Psoas muscle (tissue), 8 donors: ENCODE data around the gene PHLPP1. TPM values are rescaled to one million over a fixed set of nuclear protein-coding genes. Genes with fewer than 3 reads are reported as not detected.

ENCODE experiments used
- ATAC-seq, 4 donors: fragments of 200-7000 bp; cut with Tn5 transposase; one replicate each; pipeline ENCODE4 v1.9.1; 2020; ENCODE audit warnings: moderate library complexity in 3 of 4, mild to moderate bottlenecking in 2 of 4
- DNase-seq, 2 donors: peaks; one replicate each; pipeline ENCODE4 v3.0.0-alpha.2; 2020
- H3K27ac ChIP-seq: fragments of 200-600 bp; one replicate; pipeline ENCODE4 v1.8.0; 2022
- H3K27me3 ChIP-seq, 3 donors: fragments of 200-600 bp in 1 of 3; one replicate each; pipeline versions ENCODE4 v1.6.1 to v1.8.0; 2013 to 2022; ENCODE audit warnings: low read length in 2 of 3, mild to moderate bottlenecking in 2 of 3, moderate library complexity in 1 of 3; ENCODE audit not compliant: insufficient read depth in 3 of 3
- H3K36me3 ChIP-seq, 2 donors: fragments of 200-600 bp in 1 of 2; one replicate each; pipeline versions ENCODE4 v1.6.1 to v1.8.0; 2013 to 2022; ENCODE audit warnings: low read depth in 1 of 2, mild to moderate bottlenecking in 1 of 2, moderate library complexity in 1 of 2; ENCODE audit not compliant: insufficient read depth in 1 of 2
- H3K4me1 ChIP-seq: fragments of 200-600 bp; one replicate; pipeline ENCODE4 v1.8.0; 2022
- H3K4me3 ChIP-seq: fragments of 200-600 bp; one replicate; pipeline ENCODE4 v1.8.0; 2022; ENCODE audit warnings: mild to moderate bottlenecking
- H3K9me3 ChIP-seq: fragments of 200-600 bp; one replicate; pipeline ENCODE4 v1.8.0; 2022
- CTCF ChIP-seq: fragments of 200-600 bp; IDR thresholded peaks from one replicate; pipeline ENCODE4 v1.8.0; 2022; ENCODE audit warnings: antibody characterized with exemption
- WGBS, 3 donors: extraction: QIAGEN DNeasy Blood & Tissue Kit; methylation state at CpG; one replicate each; pipeline versions ENCODE4 v1.1.6 to v1.1.7; 2013; 5-methylcytosine and 5-hydroxymethylcytosine counted together
- intact Hi-C, 2 donors: fragments of 100-400 bp; cut with DNase I; formaldehyde crosslinking; loops; one replicate each; pipeline versions ENCODE4 v1.11.0 to v1.14.2; 2022
- polyA plus RNA-seq, 3 donors: library from polyadenylated mRNA; stranded (reverse); fragments of 200-250 nt; gene quantifications; one replicate each; pipeline ENCODE4 v1.2.3, GENCODE V29; 2013
- total RNA-seq, 4 donors: library from RNA; stranded (reverse); fragmentation: NEBNext Ultra II Directional in 2 of 4; extraction: Animal tissue kit (Norgen Biotek cat#: 25700) in 2 of 4; gene quantifications; one replicate each; pipeline versions ENCODE4 v1.2.1 to v1.2.4, GENCODE V29; 2021 to 2023
- donor health status: healthy with polysubstance abuse.
- donor health status: DM: no; HTN: no; CAD: no; lungs with moderate emphysema.
- donor health status: Bipolar disorder and iron deficiency.
- donor health status: healthy.
- donor health status: DM: yes; HTN: yes; CAD: no.
- donor health status: DM: no; HTN: no; CAD: no.
- donor health status: DM: no; HTN: no; CAD: no.
- donor health status: DM: yes; HTN: yes; CAD: no.

Gene PHLPP1
- total and polyA plus RNA-seq, 7 donors, result 0.79 to 6.4 (median 3.5) TPM

DNA sequence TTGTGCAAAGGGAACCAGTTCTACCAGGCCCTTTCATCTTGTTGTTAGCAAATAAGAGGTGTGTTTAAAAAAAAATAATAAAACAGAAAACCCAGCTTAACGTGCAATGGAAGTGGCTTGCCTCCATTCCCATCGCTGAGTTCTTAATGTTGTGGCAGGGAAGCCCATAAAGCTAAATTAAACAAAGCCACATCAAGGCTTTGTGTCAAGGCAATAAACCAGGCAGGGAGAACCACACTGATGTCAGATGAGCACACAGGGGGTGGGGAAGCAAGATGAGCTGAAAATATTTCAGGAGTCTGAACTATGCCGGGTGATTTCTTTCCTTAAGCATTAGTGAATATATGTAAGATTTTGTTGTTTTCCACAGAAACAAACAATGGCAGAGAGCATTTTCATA is 73.5 kb downstream of the PHLPP1 start:
- Histone ChIP-seq H3K4me1 (peaks cover 6% of the 10 kb centered on the region), H3K27me3 (no peaks in the 10 kb centered on the region), H3K27ac (no peak overlapping the region), H3K4me3 (no peak overlapping the region), H3K36me3 (no peaks in the 10 kb centered on the region), H3K9me3 (no peaks in the 10 kb centered on the region)
- DNase-seq (no peak), ATAC-seq (no peak)
- intact Hi-C loops, result no loop called here
- 67 to 73% (median 73%) methylated on average over 3 of the region's 3 CpGs for WGBS, 3 donors
- TF ChIP-seq CTCF, result no peak

DNA sequence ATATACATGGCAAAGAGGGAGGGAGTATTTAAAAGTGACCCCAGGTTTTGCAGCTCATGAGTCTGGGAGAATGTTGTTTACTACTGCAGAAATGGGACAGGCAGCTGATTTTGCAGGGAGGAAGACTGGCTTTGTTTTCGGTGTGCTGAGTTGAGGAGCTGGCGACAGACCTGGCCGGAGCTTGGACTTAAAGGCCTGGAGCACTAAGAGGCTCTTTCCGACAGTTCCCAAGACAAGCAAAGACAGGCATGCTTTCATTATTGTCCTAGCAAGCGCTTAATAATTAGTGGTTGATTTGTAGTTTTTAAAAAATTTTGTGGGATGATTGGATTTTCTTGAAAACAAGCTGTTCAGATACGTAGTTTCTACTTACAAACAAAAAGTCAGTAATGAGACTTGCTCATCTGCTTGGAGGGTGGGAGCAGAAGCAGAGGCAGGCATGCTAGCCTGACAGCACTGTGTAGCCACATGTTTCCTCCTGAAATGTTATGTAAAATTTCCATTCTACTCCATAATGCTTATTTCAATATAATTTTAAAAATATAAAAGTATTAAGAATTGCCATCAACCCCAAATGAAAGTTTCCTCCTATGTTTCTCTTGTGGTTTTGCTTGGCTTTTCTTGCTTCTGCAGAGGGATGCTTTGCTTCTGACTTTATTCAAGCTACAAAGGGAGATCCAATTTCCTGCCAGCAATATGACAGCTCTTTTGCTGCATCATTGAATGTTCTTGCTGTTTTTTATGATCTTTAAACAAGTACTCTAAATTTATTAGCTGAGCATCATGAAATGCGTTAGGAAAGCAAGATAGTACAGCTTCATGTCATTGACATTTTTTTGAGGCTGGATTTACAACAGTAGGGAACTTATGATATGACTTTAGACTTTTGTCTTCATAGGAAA is 75.8 kb downstream of the PHLPP1 start:
- no peak overlapping the region for H3K27ac ChIP-seq
- H3K36me3 ChIP-seq, result no peaks in the 10 kb centered on the region
- 46 to 72% (median 54%) methylated on average over 7 of the region's 7 CpGs for WGBS, 3 donors
- DNase-seq, result no peak
- no peaks in the 10 kb centered on the region for H3K9me3 ChIP-seq
- ATAC-seq, result no peak
- H3K4me1 ChIP-seq, result peaks cover 6% of the 10 kb centered on the region
- H3K4me3 ChIP-seq, result no peak overlapping the region
- TF ChIP-seq CTCF, result no peak
- no peaks in the 10 kb centered on the region for H3K27me3 ChIP-seq
- intact Hi-C loops, result no loop called here

DNA sequence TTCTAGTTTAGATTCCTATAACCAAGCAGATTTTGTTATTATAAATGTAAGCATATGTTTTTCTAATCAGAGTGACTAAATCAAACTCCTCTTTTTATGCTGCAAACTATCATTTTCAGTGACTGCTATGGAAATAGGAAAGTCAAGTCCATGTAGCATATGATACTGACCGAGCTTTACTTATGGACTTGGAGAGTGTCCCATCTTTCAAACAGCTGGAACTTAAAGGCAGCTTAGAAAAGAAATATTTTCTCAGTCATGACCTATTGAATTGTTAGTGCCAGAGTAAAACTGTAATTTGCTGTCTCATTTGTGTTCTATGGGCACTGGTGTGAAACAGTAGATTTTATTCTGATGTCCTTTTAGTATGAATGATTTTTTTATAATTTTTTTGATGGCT is 76.7 kb downstream of the PHLPP1 start:
- no peak overlapping the region for H3K27ac ChIP-seq
- H3K4me3 ChIP-seq, result no peak overlapping the region
- H3K9me3 ChIP-seq, result no peaks in the 10 kb centered on the region
- DNase-seq (no peak), ATAC-seq (no peak)
- peaks cover 6% of the 10 kb centered on the region for H3K4me1 ChIP-seq
- WGBS, 3 donors, result 55 to 86% (median 58%) methylated on average over 1 of the region's 1 CpG
- intact Hi-C loops, result no loop called here
- no peaks in the 10 kb centered on the region for H3K27me3 ChIP-seq
- TF ChIP-seq CTCF, result no peak
- no peaks in the 10 kb centered on the region for H3K36me3 ChIP-seq

DNA sequence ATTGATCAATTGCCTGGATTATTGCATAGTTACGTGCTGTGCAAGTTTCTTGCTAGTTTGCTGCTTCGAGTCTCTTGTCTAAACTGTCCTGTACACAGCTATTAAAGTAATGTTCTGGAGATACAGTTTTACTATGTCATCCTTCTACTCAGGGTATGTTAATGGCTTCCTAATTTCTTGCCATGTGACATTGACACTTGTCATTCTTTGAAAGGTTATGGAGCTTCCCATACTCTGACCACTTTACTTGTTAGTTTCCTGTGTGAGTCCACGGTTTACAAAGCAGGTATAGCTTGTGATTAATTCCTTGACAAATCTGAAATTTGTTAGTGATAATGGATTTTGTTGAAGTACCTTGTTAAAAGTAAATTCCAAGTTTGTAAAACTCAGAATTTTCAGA is 80.5 kb downstream of the PHLPP1 start:
- TF ChIP-seq CTCF, result no peak
- Histone ChIP-seq H3K36me3 (no peaks in the 10 kb centered on the region), H3K4me1 (peaks cover 10% of the 10 kb centered on the region), H3K4me3 (no peak overlapping the region), H3K27me3 (no peaks in the 10 kb centered on the region), H3K27ac (no peak overlapping the region), H3K9me3 (no peaks in the 10 kb centered on the region)
- WGBS, 3 donors, result 92 to 93% (median 92%) methylated on average over 3 of the region's 3 CpGs
- intact Hi-C loops, result no loop called here
- ATAC-seq (no peak), DNase-seq (no peak)
